ENCODE results near the gene SCMH1.

Gene SCMH1

DNA sequence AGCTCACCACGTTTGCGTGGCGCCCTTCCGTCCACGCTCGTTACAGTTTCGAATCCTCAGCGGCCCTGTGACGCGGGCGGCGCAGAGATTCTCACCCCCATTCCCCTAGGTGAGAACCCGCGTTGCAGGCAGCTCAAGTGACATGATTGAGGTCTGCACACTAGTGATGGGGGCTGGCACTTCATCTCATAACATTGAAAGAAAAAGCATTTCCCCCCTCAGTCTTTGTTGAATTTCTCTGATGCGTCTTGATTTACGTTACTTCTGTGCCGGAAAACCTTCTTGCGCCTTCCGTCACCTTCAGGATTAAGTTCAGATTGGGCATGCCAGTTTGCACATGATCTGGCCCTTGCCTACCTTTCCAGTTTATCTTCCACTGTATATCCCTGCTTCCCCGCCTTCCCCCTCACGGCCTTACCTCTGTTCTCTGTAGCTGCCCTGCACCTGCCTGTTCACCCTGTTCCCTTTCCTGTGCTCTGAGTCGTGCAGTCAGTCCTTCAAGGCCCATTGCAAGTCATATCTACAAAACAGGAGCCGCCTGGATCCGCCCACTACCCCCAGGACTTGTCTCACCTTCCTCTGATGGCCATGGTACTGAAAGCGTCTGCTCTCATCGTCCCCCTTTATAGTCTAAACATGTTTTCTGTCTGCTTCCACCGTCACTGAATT, 261.5 kb downstream of the SCMH1 start:
- H3K27me3 ChIP-seq (replicated peaks), result no peaks in the 10 kb centered on the region
- peak overlapping the region; percentile 85 for H3K27ac ChIP-seq
- TF ChIP-seq, protein P1, sequence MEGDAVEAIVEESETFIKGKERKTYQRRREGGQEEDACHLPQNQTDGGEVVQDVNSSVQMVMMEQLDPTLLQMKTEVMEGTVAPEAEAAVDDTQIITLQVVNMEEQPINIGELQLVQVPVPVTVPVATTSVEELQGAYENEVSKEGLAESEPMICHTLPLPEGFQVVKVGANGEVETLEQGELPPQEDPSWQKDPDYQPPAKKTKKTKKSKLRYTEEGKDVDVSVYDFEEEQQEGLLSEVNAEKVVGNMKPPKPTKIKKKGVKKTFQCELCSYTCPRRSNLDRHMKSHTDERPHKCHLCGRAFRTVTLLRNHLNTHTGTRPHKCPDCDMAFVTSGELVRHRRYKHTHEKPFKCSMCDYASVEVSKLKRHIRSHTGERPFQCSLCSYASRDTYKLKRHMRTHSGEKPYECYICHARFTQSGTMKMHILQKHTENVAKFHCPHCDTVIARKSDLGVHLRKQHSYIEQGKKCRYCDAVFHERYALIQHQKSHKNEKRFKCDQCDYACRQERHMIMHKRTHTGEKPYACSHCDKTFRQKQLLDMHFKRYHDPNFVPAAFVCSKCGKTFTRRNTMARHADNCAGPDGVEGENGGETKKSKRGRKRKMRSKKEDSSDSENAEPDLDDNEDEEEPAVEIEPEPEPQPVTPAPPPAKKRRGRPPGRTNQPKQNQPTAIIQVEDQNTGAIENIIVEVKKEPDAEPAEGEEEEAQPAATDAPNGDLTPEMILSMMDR (IDR thresholded peaks at IDR 0.05; ENCODE audit: low read depth, low read length, missing control alignments), result no peak
- no peak for DNase-seq
- in situ Hi-C loops (cut with HindIII; ENCODE audit: low pct_ligation_motif_present, low sequenced_read_pairs), result no loop called here
- peak overlapping the region; percentile 74 for H3K4me3 ChIP-seq (ENCODE audit: low read depth, low read length)
- H3K36me3 ChIP-seq (replicated peaks), result peaks cover 23% of the 10 kb centered on the region

- Histone ChIP-seq H3K36me3 (replicated peaks) (peaks cover 18% of the 10 kb centered on the region), H3K27me3 (replicated peaks) (no peaks in the 10 kb centered on the region), H3K27ac (peak overlapping the region; percentile 85), H3K4me3 (ENCODE audit: low read depth, low read length) (peak overlapping the region; percentile 74)
- DNase-seq, result no peak
- TF ChIP-seq, protein P1 (IDR thresholded peaks at IDR 0.05; ENCODE audit: low read depth, low read length, missing control alignments), result no peak
- in situ Hi-C loops (cut with HindIII; ENCODE audit: low pct_ligation_motif_present, low sequenced_read_pairs), result no loop called here
These were observed 262.0 kb downstream of the SCMH1 start for GRCh38 chr1:40980068-40980452.

DNA sequence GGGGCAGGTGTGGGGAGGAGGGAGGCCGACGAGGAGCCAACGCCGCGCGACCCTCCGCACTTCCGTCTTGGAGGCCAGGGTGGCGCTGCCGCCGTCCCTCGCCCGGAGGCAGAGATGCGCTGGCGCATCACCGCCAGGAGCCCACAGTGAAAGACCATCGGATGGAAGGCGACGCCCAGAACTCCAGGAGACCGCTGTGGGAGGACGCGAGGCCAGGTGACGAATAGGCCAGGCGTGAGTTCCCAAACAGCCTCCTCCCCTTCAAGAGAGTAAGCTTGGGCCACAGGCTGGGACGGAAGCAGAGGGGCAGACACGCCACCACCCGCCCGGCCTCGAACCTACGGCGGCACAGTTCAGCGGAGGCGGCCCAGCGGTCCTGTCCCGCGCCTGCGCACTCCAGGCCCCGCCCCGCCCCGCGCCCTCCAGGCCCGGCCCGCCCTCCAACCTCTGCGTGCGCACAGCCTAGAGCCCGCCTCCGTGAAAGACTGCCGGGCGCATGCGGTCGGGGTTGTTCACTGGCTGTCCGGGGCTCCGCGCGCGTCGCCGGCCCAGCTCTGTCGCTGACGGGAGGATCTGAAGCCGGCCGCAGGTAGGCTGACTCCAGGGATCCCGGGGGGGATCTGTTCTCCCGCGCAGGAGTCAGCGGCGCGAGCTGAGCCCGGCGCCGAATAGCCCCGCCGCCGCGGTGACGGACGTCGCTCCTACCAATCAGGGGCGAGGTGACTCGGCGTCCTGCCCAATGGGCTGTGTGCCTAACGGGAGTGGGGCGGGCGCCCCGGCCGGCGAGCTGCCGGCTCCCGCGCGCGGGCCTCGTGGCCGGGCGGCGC, 262.7 kb downstream of the SCMH1 start, which contains the start of gene CTPS1:
Gene CTPS1, plus strand, starts transcription at position 456 of the 827 bp plus-strand sequence. CDS start 3,595 bp downstream, outside the sequence.
- TF ChIP-seq, protein P1 (IDR thresholded peaks at IDR 0.05; ENCODE audit: low read depth, low read length, missing control alignments), result peak; percentile 37
- peak; percentile 88 for DNase-seq
- Histone ChIP-seq H3K27ac (peak within 1 kb of the TSS; percentile 85), H3K4me3 (ENCODE audit: low read depth, low read length) (peak within 1 kb of the TSS; percentile 74), H3K36me3 (replicated peaks) (peaks cover 12% of the 10 kb centered on the region), H3K27me3 (replicated peaks) (no peaks in the 10 kb centered on the region)
- in situ Hi-C loops (cut with HindIII; ENCODE audit: low pct_ligation_motif_present, low sequenced_read_pairs), result no loop called here

- no peak for DNase-seq
- Histone ChIP-seq H3K27me3 (replicated peaks) (no peaks in the 10 kb centered on the region), H3K27ac (peak overlapping the region; percentile 85), H3K4me3 (ENCODE audit: low read depth, low read length) (peak overlapping the region; percentile 74), H3K36me3 (replicated peaks) (peaks cover 8% of the 10 kb centered on the region)
- in situ Hi-C loops (cut with HindIII; ENCODE audit: low pct_ligation_motif_present, low sequenced_read_pairs), result no loop called here
- TF ChIP-seq, protein P1 (IDR thresholded peaks at IDR 0.05; ENCODE audit: low read depth, low read length, missing control alignments), result no peak
These were observed 263.2 kb downstream of the SCMH1 start for GRCh38 chr1:40978886-40979240.

- Histone ChIP-seq H3K27ac (peak overlapping the region; percentile 85), H3K27me3 (replicated peaks) (no peaks in the 10 kb centered on the region), H3K4me3 (ENCODE audit: low read depth, low read length) (no peak overlapping the region), H3K36me3 (replicated peaks) (no peaks in the 10 kb centered on the region)
- in situ Hi-C loops (cut with HindIII; ENCODE audit: low pct_ligation_motif_present, low sequenced_read_pairs), result no loop called here
- DNase-seq, result no peak
- TF ChIP-seq, protein P1 (IDR thresholded peaks at IDR 0.05; ENCODE audit: low read depth, low read length, missing control alignments), result no peak
These were observed 264.4 kb downstream of the SCMH1 start for GRCh38 chr1:40977716-40978115.
